DOHH2 (cell line): ENCODE data around the gene AP1G2.

Experiments used
- H3F3A ChIP-seq: fragments of 200-600 bp; sonication (generic), shearing (Covaris generic); 2 replicates; pipeline ENCODE4 v1.6.0; 2016; ENCODE audit warnings: antibody characterized with exemption, mild to moderate bottlenecking; ENCODE audit not compliant: control insufficient read depth, insufficient read depth
- H3K27ac ChIP-seq: fragments of 200-600 bp; sonication (generic); 2 replicates; pipeline ENCODE4 v1.5.1; 2014; ENCODE audit warnings: low read depth, mild to moderate bottlenecking, low read length, moderate library complexity
- H3K27me3 ChIP-seq: fragments of 200-600 bp; sonication (generic); 2 replicates; pipeline ENCODE4 v1.6.1; 2014; ENCODE audit warnings: mild to moderate bottlenecking, low read length, mixed read lengths; ENCODE audit not compliant: control insufficient read depth
- H3K36me3 ChIP-seq: fragments of 200-600 bp; sonication (generic); 2 replicates; pipeline ENCODE4 v1.6.1; 2014; ENCODE audit warnings: mild to moderate bottlenecking, low read length, moderate library complexity, mixed read lengths; ENCODE audit not compliant: control insufficient read depth
- H3K4me1 ChIP-seq: fragments of 200-600 bp; sonication (generic); 2 replicates; pipeline ENCODE4 v1.6.1; 2014; ENCODE audit warnings: mild to moderate bottlenecking, low read length, mixed read lengths; ENCODE audit not compliant: control insufficient read depth
- H3K4me2 ChIP-seq: fragments of 200-600 bp; sonication (generic); 2 replicates; pipeline ENCODE4 v1.6.0; 2014; ENCODE audit warnings: mild to moderate bottlenecking, low read length, moderate library complexity
- H3K4me3 ChIP-seq: fragments of 200-600 bp; sonication (generic); 2 replicates; pipeline ENCODE4 v1.5.1; 2014; ENCODE audit warnings: mild to moderate bottlenecking, low read length, mixed read lengths
- H3K79me2 ChIP-seq: fragments of 200-600 bp; sonication (generic); 2 replicates; pipeline ENCODE4 v1.6.1; 2014; ENCODE audit warnings: mild to moderate bottlenecking, low read length, mixed read lengths; ENCODE audit not compliant: control insufficient read depth
- H3K9me2 ChIP-seq: fragments of 200-600 bp; sonication (generic); replicated peaks from 2 replicates; pipeline ENCODE4 v1.6.1; 2014; ENCODE audit warnings: mild to moderate bottlenecking, low read length, mixed read lengths; ENCODE audit not compliant: control insufficient read depth
- H3K9me3 ChIP-seq: fragments of 200-600 bp; sonication (generic); 2 replicates; pipeline ENCODE4 v1.6.1; 2014; ENCODE audit warnings: antibody characterized with exemption, low read length, mixed read lengths; ENCODE audit not compliant: control insufficient read depth, insufficient read depth
- H4K20me1 ChIP-seq: fragments of 200-600 bp; sonication (generic); 2 replicates; pipeline ENCODE4 v1.6.0; 2014; ENCODE audit warnings: low read depth, mild to moderate bottlenecking, antibody characterized with exemption, low read length, moderate library complexity; ENCODE audit not compliant: control insufficient read depth, insufficient read depth
- EZH2phosphoT487 ChIP-seq: fragments of 200-600 bp; sonication (generic); IDR thresholded peaks from 2 replicates; pipeline ENCODE4 v1.6.1; 2017; ENCODE audit warnings: borderline replicate concordance, mild to moderate bottlenecking, antibody characterized with exemption, low read length, moderate library complexity, mixed read lengths
- TF ChIP-seq, protein P1 (sequence below): fragments of 200-600 bp; sonication (generic); IDR thresholded peaks from one replicate; pipeline ENCODE4 v1.5.1; 2014; ENCODE audit warnings: antibody characterized with exemption, mild to moderate bottlenecking, low read depth, low read length; ENCODE audit not compliant: poor library complexity, severe bottlenecking

AP1G2 gene

DNA sequence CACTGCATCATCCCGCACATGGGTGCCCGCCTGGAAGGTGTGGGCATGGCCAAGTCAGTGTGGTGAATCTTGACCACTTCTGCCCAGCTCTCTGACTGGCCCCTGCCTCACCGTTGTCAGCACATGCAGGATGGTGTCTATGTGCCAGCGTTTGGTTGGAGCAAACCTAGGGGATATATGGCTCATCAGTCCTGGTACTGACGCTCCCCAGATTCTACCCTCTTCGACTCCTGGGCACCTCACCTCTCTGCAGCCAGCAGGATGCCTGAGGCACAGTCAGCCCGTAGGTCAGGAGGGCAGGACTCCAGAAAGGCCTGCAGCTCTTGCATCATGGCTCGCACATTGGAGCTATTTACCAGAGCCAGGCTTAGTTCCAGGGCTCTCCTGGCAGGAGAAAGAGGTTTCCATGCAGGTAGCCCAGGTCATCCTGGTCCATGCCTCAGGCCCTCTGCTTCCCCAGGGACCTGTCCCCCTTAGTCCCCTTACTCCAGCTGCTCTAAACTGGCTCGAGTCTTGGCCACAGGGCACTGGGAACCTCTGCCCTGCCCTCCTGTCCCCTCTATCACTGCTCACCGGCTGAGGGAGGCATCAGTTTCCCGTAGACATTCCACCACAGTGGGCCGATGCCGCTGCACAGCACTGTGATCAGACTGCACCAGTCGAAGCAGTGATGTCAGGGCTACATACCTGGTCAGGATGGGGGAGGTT is 4.0 kb downstream of the AP1G2 start:
- TF ChIP-seq, protein P1, sequence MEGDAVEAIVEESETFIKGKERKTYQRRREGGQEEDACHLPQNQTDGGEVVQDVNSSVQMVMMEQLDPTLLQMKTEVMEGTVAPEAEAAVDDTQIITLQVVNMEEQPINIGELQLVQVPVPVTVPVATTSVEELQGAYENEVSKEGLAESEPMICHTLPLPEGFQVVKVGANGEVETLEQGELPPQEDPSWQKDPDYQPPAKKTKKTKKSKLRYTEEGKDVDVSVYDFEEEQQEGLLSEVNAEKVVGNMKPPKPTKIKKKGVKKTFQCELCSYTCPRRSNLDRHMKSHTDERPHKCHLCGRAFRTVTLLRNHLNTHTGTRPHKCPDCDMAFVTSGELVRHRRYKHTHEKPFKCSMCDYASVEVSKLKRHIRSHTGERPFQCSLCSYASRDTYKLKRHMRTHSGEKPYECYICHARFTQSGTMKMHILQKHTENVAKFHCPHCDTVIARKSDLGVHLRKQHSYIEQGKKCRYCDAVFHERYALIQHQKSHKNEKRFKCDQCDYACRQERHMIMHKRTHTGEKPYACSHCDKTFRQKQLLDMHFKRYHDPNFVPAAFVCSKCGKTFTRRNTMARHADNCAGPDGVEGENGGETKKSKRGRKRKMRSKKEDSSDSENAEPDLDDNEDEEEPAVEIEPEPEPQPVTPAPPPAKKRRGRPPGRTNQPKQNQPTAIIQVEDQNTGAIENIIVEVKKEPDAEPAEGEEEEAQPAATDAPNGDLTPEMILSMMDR = no peak
- TF ChIP-seq EZH2phosphoT487 = no peak
- H3K9me3 ChIP-seq = no peaks in the 10 kb centered on the region
- 0 out of 2 replicates have a peak, but pooled peaks cover 5% of the 10 kb centered on the region for H4K20me1 ChIP-seq
- no peak overlapping the region for H3K27ac ChIP-seq
- H3K4me1 ChIP-seq = peaks cover 17% of the 10 kb centered on the region
- peaks cover 3% of the 10 kb centered on the region; the same call in 1 of the 2 replicates for H3F3A ChIP-seq
- H3K9me2 ChIP-seq = no peaks in the 10 kb centered on the region
- no peak overlapping the region for H3K4me3 ChIP-seq
- H3K27me3 ChIP-seq = no peaks in the 10 kb centered on the region
- peaks cover 32% of the 10 kb centered on the region for H3K79me2 ChIP-seq
- H3K4me2 ChIP-seq = no peak overlapping the region
- H3K36me3 ChIP-seq = peaks cover 80% of the 10 kb centered on the region

DNA sequence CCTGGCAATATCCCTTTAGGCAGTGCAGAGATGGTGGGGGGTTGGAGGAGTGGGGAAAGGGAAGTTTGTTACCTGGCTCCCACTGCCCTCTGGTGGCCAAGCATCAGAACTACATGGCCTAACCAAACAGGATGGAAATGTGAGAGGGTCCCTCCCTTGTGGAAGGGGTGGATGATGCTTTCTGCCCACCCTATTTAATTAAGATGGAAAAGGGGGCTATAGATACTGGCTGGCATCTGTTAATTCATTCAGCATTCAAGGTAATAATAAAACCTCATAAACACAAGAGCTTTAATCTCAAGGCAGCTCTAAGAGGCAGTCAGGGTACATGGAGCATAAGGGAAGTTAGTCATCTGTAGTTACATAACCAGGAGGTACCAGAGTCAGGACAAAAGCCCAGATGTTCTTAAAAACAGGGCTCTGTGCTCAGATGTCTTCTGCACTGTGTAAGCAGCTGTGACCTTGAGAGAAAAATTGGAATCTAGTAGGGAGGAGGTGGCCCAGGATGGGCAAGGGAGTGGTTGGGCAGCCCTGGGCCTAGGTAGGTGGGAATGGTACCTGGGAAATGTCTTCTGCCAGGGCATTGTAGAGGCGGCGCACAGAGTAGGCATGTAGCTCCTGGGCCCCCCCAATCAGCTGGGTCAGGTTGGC is 4.6 kb downstream of the AP1G2 start:
- Histone ChIP-seq H3K27me3 (no peaks in the 10 kb centered on the region), H3F3A (peaks cover 3% of the 10 kb centered on the region; the same call in 1 of the 2 replicates), H3K9me3 (no peaks in the 10 kb centered on the region), H3K27ac (no peak overlapping the region), H3K79me2 (peaks cover 36% of the 10 kb centered on the region), H3K36me3 (peaks cover 87% of the 10 kb centered on the region), H3K9me2 (no peaks in the 10 kb centered on the region), H3K4me2 (no peak overlapping the region), H4K20me1 (0 out of 2 replicates have a peak, but pooled peaks cover 5% of the 10 kb centered on the region), H3K4me3 (no peak overlapping the region), H3K4me1 (peaks cover 12% of the 10 kb centered on the region)
- TF ChIP-seq EZH2phosphoT487 = no peak
- TF ChIP-seq, protein P1 = peak; percentile 89

- Histone ChIP-seq H3K9me3 (no peaks in the 10 kb centered on the region), H3K27ac (no peak overlapping the region), H3K4me3 (no peak overlapping the region), H3K4me2 (no peak overlapping the region), H3F3A (peaks cover 10% of the 10 kb centered on the region; the same call in 1 of the 2 replicates), H3K36me3 (peaks cover 89% of the 10 kb centered on the region), H3K79me2 (peaks cover 39% of the 10 kb centered on the region), H3K9me2 (no peaks in the 10 kb centered on the region), H3K27me3 (no peaks in the 10 kb centered on the region), H4K20me1 (0 out of 2 replicates have a peak, but pooled peaks cover 5% of the 10 kb centered on the region), H3K4me1 (peaks cover 19% of the 10 kb centered on the region)
- no peak for TF ChIP-seq EZH2phosphoT487
- TF ChIP-seq, protein P1 = no peak
Measured at GRCh38 chr14:23561873-23562821, 5.4 kb downstream of the AP1G2 start.
